ENCODE results near the gene P2RY14. TPM values are rescaled to one million over a fixed set of nuclear protein-coding genes. Genes with fewer than 3 reads are reported as not detected.

The P2RY14 gene
- total RNA-seq, 1 donor from 2014 or later: not detected

GRCh38 chr3:151216641-151217607 is 61.4 kb downstream of the P2RY14 start:
- no peak overlapping the region for H3K27ac Mint-ChIP-seq
- Histone ChIP-seq H3K36me3 (no peaks in the 10 kb centered on the region), H3K4me2 (no peak overlapping the region), H3F3A (ENCODE audit: low read depth) (no peaks in the 10 kb centered on the region), H2AFZ (replicated peaks) (no peak overlapping the region), H3K79me2 (ENCODE audit: low read depth) (no peaks in the 10 kb centered on the region), H3K9ac (no peak overlapping the region), H3K4me3 (no peak overlapping the region), H4K20me1 (ENCODE audit: low read depth) (no peaks in the 10 kb centered on the region), H3K4me1 (no peaks in the 10 kb centered on the region), H3K9me3 (ENCODE audit: low read depth) (no peaks in the 10 kb centered on the region), H3K27me3 (no peaks in the 10 kb centered on the region), H3K27ac (no peak overlapping the region)
- H3K36me3 Mint-ChIP-seq: peaks cover 16% of the 10 kb centered on the region
- H3K9me3 Mint-ChIP-seq: peaks cover 3% of the 10 kb centered on the region
- H3K4me1 Mint-ChIP-seq: no peaks in the 10 kb centered on the region
- no peaks in the 10 kb centered on the region for H3K27me3 Mint-ChIP-seq (ENCODE audit: insufficient read depth, low read depth)
- TF ChIP-seq EZH2 (IDR thresholded peaks at IDR 0.05) (no peak), EZH2phosphoT487 (IDR thresholded peaks at IDR 0.05) (no peak), CTCF (IDR thresholded peaks at IDR 0.05) (no peak)
- no peak for DNase-seq (ENCODE audit: low spot score)
- H3K4me3 Mint-ChIP-seq: no peak overlapping the region

- Histone ChIP-seq H3K79me2 (ENCODE audit: low read depth) (no peaks in the 10 kb centered on the region), H3K9ac (no peak overlapping the region), H4K20me1 (ENCODE audit: low read depth) (no peaks in the 10 kb centered on the region), H3K27ac (no peak overlapping the region), H3K27me3 (no peaks in the 10 kb centered on the region), H3K4me1 (peaks cover 7% of the 10 kb centered on the region), H3K36me3 (no peaks in the 10 kb centered on the region), H3F3A (ENCODE audit: low read depth) (no peaks in the 10 kb centered on the region), H3K4me2 (no peak overlapping the region), H3K9me3 (ENCODE audit: low read depth) (no peaks in the 10 kb centered on the region), H3K4me3 (no peak overlapping the region), H2AFZ (replicated peaks) (no peak overlapping the region)
- H3K27ac Mint-ChIP-seq: no peak overlapping the region
- no peaks in the 10 kb centered on the region for H3K9me3 Mint-ChIP-seq
- H3K4me3 Mint-ChIP-seq: no peak overlapping the region
- no peaks in the 10 kb centered on the region for H3K36me3 Mint-ChIP-seq
- DNase-seq (ENCODE audit: low spot score): peak; percentile 12
- TF ChIP-seq EZH2 (IDR thresholded peaks at IDR 0.05) (no peak), EZH2phosphoT487 (IDR thresholded peaks at IDR 0.05) (no peak), CTCF (IDR thresholded peaks at IDR 0.05) (peak; percentile 33)
- H3K4me1 Mint-ChIP-seq: no peaks in the 10 kb centered on the region
- no peaks in the 10 kb centered on the region for H3K27me3 Mint-ChIP-seq (ENCODE audit: insufficient read depth, low read depth)
Observed at GRCh38 chr3:151214459-151214858, 63.9 kb downstream of the P2RY14 start.

GRCh38 chr3:151213881-151214280 is 64.5 kb downstream of the P2RY14 start:
- Histone ChIP-seq H4K20me1 (ENCODE audit: low read depth) (no peaks in the 10 kb centered on the region), H3F3A (ENCODE audit: low read depth) (no peaks in the 10 kb centered on the region), H3K9me3 (ENCODE audit: low read depth) (no peaks in the 10 kb centered on the region), H3K4me3 (no peak overlapping the region), H3K36me3 (no peaks in the 10 kb centered on the region), H3K4me2 (no peak overlapping the region), H3K27ac (no peak overlapping the region), H3K4me1 (peaks cover 7% of the 10 kb centered on the region), H2AFZ (replicated peaks) (no peak overlapping the region), H3K9ac (no peak overlapping the region), H3K79me2 (ENCODE audit: low read depth) (no peaks in the 10 kb centered on the region), H3K27me3 (no peaks in the 10 kb centered on the region)
- H3K27ac Mint-ChIP-seq: no peak overlapping the region
- no peak for DNase-seq (ENCODE audit: low spot score)
- TF ChIP-seq EZH2 (IDR thresholded peaks at IDR 0.05) (no peak), CTCF (IDR thresholded peaks at IDR 0.05) (no peak), EZH2phosphoT487 (IDR thresholded peaks at IDR 0.05) (no peak)
- H3K27me3 Mint-ChIP-seq (ENCODE audit: insufficient read depth, low read depth): no peaks in the 10 kb centered on the region
- H3K36me3 Mint-ChIP-seq: no peaks in the 10 kb centered on the region
- no peak overlapping the region for H3K4me3 Mint-ChIP-seq
- no peaks in the 10 kb centered on the region for H3K4me1 Mint-ChIP-seq
- no peaks in the 10 kb centered on the region for H3K9me3 Mint-ChIP-seq

Data from neural progenitor cell (in vitro differentiated cells).